GM19395 (cell line): Measurements from ENCODE around the gene WNT2.
A peak's percentile ranks its signal among the peaks of the same experiment; 100 is the strongest.
"Not testable (repeated sequence)": the region's sequence is repeated elsewhere in the genome, so short reads cannot be mapped to it uniquely, and the experiment has no call there.

ENCODE experiments used
- ATAC-seq: cut with Tn5 transposase; IDR thresholded peaks from one replicate; pipeline ENCODE4 v1.9.1; 2021; ENCODE audit warnings: mild to moderate bottlenecking, moderate library complexity; ENCODE audit not compliant: unreplicated experiment

WNT2 gene

GRCh38 chr7:117270371-117270770 lies 52.5 kb downstream of the WNT2 start:
- ATAC-seq = no peak

- ATAC-seq = no peak
These were observed 53.0 kb downstream of the WNT2 start for GRCh38 chr7:117269886-117270285.

- ATAC-seq = no peak
These were observed 53.4 kb downstream of the WNT2 start for GRCh38 chr7:117269417-117269816.

GRCh38 chr7:117264716-117265115 lies 58.1 kb downstream of the WNT2 start:
- no peak for ATAC-seq

GRCh38 chr7:117262546-117262945 lies 60.3 kb downstream of the WNT2 start:
- no peak for ATAC-seq

- no peak for ATAC-seq
These were observed 63.2 kb downstream of the WNT2 start for GRCh38 chr7:117259615-117260014.

GRCh38 chr7:117251687-117252086 lies 71.2 kb downstream of the WNT2 start:
- peak; percentile 55 for ATAC-seq

GRCh38 chr7:117250801-117251200 lies 72.1 kb downstream of the WNT2 start:
- ATAC-seq = no peak

GRCh38 chr7:117250245-117250644 lies 72.6 kb downstream of the WNT2 start:
- ATAC-seq = no peak

GRCh38 chr7:117249696-117250095 lies 73.2 kb downstream of the WNT2 start:
- no peak for ATAC-seq

- ATAC-seq = no peak
These were observed 74.0 kb downstream of the WNT2 start for GRCh38 chr7:117248829-117249228.

GRCh38 chr7:117247809-117248208 lies 75.0 kb downstream of the WNT2 start:
- no peak for ATAC-seq

- not testable (repeated sequence) for ATAC-seq
These were observed 77.2 kb downstream of the WNT2 start for GRCh38 chr7:117245703-117246102.

- no peak for ATAC-seq
These were observed 79.5 kb downstream of the WNT2 start for GRCh38 chr7:117243390-117243789.

GRCh38 chr7:117241088-117241487 lies 81.8 kb downstream of the WNT2 start:
- ATAC-seq = no peak

GRCh38 chr7:117238937-117239336 lies 83.9 kb downstream of the WNT2 start:
- no peak for ATAC-seq

- no peak for ATAC-seq
These were observed 84.4 kb downstream of the WNT2 start for GRCh38 chr7:117238472-117238871.

- ATAC-seq = no peak
These were observed 85.2 kb downstream of the WNT2 start for GRCh38 chr7:117237646-117238045.

- ATAC-seq = no peak
These were observed 91.9 kb downstream of the WNT2 start for GRCh38 chr7:117231047-117231359.

- peak; percentile 61 for ATAC-seq
These were observed 92.4 kb downstream of the WNT2 start for GRCh38 chr7:117230276-117231046.

GRCh38 chr7:117229350-117229749 lies 93.5 kb downstream of the WNT2 start:
- ATAC-seq = no peak

- ATAC-seq = no peak
These were observed 95.8 kb downstream of the WNT2 start for GRCh38 chr7:117227091-117227490.

GRCh38 chr7:117225536-117225935 lies 97.3 kb downstream of the WNT2 start:
- no peak for ATAC-seq
